M059J (cell line): ENCODE measurements around the gene UXS1. TPM values are rescaled to one million over a fixed set of nuclear protein-coding genes. Genes with fewer than 3 reads are reported as not detected.
"Not testable (repeated sequence)": the region's sequence is repeated elsewhere in the genome, so short reads cannot be mapped to it uniquely, and the experiment has no call there.

Experiments
- DNase-seq: peaks from one replicate; pipeline ENCODE4 v3.0.0-alpha.2; 2012; ENCODE audit warnings: low read depth
- total RNA-seq: library from RNA; depleted of rRNA; stranded (reverse); fragments of >200 nt; shearing (Covaris generic); gene quantifications from 2 replicates; pipeline ENCODE4 v1.2.3, GENCODE V29; 2014

Gene UXS1
- total RNA-seq, 1 experiment from 2014 or later: 28.3 TPM

- no peak for DNase-seq
Measured at GRCh38 chr2:106137731-106138521, 56.2 kb downstream of the UXS1 start.

- not testable (repeated sequence) for DNase-seq
Measured at GRCh38 chr2:106131192-106131591, 62.9 kb downstream of the UXS1 start.

GRCh38 chr2:106130251-106130998, 63.7 kb downstream of the UXS1 start:
- DNase-seq: no peak

GRCh38 chr2:106129592-106129991, 64.5 kb downstream of the UXS1 start:
- DNase-seq: no peak

GRCh38 chr2:106129150-106129549, 65.0 kb downstream of the UXS1 start:
- DNase-seq: no peak

GRCh38 chr2:106127776-106128268, 66.3 kb downstream of the UXS1 start:
- DNase-seq: no peak

- no peak for DNase-seq
Measured at GRCh38 chr2:106127282-106127771, 66.8 kb downstream of the UXS1 start.

GRCh38 chr2:106126705-106127281, 67.3 kb downstream of the UXS1 start:
- DNase-seq: no peak

GRCh38 chr2:106126295-106126694, 67.8 kb downstream of the UXS1 start:
- DNase-seq: no peak

GRCh38 chr2:106124905-106125549, 69.1 kb downstream of the UXS1 start:
- no peak for DNase-seq

- DNase-seq: no peak
Measured at GRCh38 chr2:106124106-106124756, 69.9 kb downstream of the UXS1 start.

GRCh38 chr2:106122157-106122556, 71.9 kb downstream of the UXS1 start:
- DNase-seq: no peak

- no peak for DNase-seq
Measured at GRCh38 chr2:106120432-106120831, 73.7 kb downstream of the UXS1 start.

GRCh38 chr2:106119074-106119473, 75.0 kb downstream of the UXS1 start:
- no peak for DNase-seq

GRCh38 chr2:106117882-106118684, 76.0 kb downstream of the UXS1 start:
- no peak for DNase-seq

GRCh38 chr2:106117347-106117746, 76.8 kb downstream of the UXS1 start:
- no peak for DNase-seq

GRCh38 chr2:106116248-106116647, 77.9 kb downstream of the UXS1 start:
- DNase-seq: no peak

GRCh38 chr2:106115665-106116064, 78.4 kb downstream of the UXS1 start:
- DNase-seq: no peak

GRCh38 chr2:106115250-106115649, 78.9 kb downstream of the UXS1 start:
- peak; percentile 93 for DNase-seq

GRCh38 chr2:106114166-106114565, 79.9 kb downstream of the UXS1 start:
- no peak for DNase-seq
